ENCODE results near the gene ADH7. TPM values are rescaled to one million over a fixed set of nuclear protein-coding genes. Genes with fewer than 3 reads are reported as not detected.

Gene ADH7
- total RNA-seq: not detected
- long read RNA-seq: 0 reads

- DNase-seq (ENCODE audit: low spot score): no peak
Observed at GRCh38 chr4:99435154-99435553, at the start of gene ADH7. Gene ADH7, minus strand, starts transcription at chr4:99435342. Its CDS starts 109 bp downstream, at chr4:99435233.

GRCh38 chr4:99483636-99484035, 48.5 kb upstream of the ADH7 start:
- no peak for DNase-seq (ENCODE audit: low spot score)

GRCh38 chr4:99473131-99473530, 38.0 kb upstream of the ADH7 start:
- DNase-seq (ENCODE audit: low spot score): no peak

- no peak for DNase-seq (ENCODE audit: low spot score)
Observed at GRCh38 chr4:99471896-99472295, 36.8 kb upstream of the ADH7 start.

- no peak for DNase-seq (ENCODE audit: low spot score)
Observed at GRCh38 chr4:99471349-99471748, 36.2 kb upstream of the ADH7 start.

- DNase-seq (ENCODE audit: low spot score): no peak
Observed at GRCh38 chr4:99468889-99469288, 33.7 kb upstream of the ADH7 start.

GRCh38 chr4:99467887-99468286, 32.7 kb upstream of the ADH7 start:
- DNase-seq (ENCODE audit: low spot score): no peak

- no peak for DNase-seq (ENCODE audit: low spot score)
Observed at GRCh38 chr4:99463566-99463965, 28.4 kb upstream of the ADH7 start.

- DNase-seq (ENCODE audit: low spot score): no peak
Observed at GRCh38 chr4:99462875-99463464, 27.8 kb upstream of the ADH7 start.

GRCh38 chr4:99461623-99462401, 26.7 kb upstream of the ADH7 start:
- DNase-seq (ENCODE audit: low spot score): no peak

- no peak for DNase-seq (ENCODE audit: low spot score)
Observed at GRCh38 chr4:99459546-99460042, 24.5 kb upstream of the ADH7 start.

GRCh38 chr4:99458911-99459447, 23.8 kb upstream of the ADH7 start:
- DNase-seq (ENCODE audit: low spot score): no peak

GRCh38 chr4:99457676-99458075, 22.5 kb upstream of the ADH7 start:
- no peak for DNase-seq (ENCODE audit: low spot score)

- DNase-seq (ENCODE audit: low spot score): no peak
Observed at GRCh38 chr4:99457270-99457669, 22.1 kb upstream of the ADH7 start.

GRCh38 chr4:99447513-99447912, 12.4 kb upstream of the ADH7 start:
- DNase-seq (ENCODE audit: low spot score): no peak

GRCh38 chr4:99447079-99447478, 11.9 kb upstream of the ADH7 start:
- no peak for DNase-seq (ENCODE audit: low spot score)

GRCh38 chr4:99438405-99438780, 3.3 kb upstream of the ADH7 start:
- DNase-seq (ENCODE audit: low spot score): no peak

GRCh38 chr4:99437723-99438404, 2.7 kb upstream of the ADH7 start:
- no peak for DNase-seq (ENCODE audit: low spot score)

- DNase-seq (ENCODE audit: low spot score): no peak
Observed at GRCh38 chr4:99436976-99437722, 2.0 kb upstream of the ADH7 start.

- no peak for DNase-seq (ENCODE audit: low spot score)
Observed at GRCh38 chr4:99436462-99436861, 1.3 kb upstream of the ADH7 start.

GRCh38 chr4:99430106-99430505, 5.0 kb downstream of the ADH7 start:
- no peak for DNase-seq (ENCODE audit: low spot score)

Data from mesenteric fat pad (tissue), 1 donor.